Choroid plexus epithelial cell (primary cell): ENCODE results near the gene ATXN3.
A peak's percentile ranks its signal among the peaks of the same experiment; 100 is the strongest.

Source experiments
- DNase-seq: peaks from one replicate; pipeline ENCODE4 v3.0.0-alpha.2; 2010; ENCODE audit warnings: low read depth
- H3K4me3 ChIP-seq: 2 replicates; pipeline ENCODE4 v1.5.1; 2011; ENCODE audit warnings: low read depth, mild to moderate bottlenecking, control low read depth, low read length, moderate library complexity
- TF ChIP-seq, protein P1 (sequence below): conservative IDR thresholded peaks from 2 replicates; pipeline ENCODE4 v1.5.1; 2011; ENCODE audit warnings: low read depth, mild to moderate bottlenecking, control low read depth, inconsistent platforms, low read length, moderate library complexity

ATXN3 gene

DNA sequence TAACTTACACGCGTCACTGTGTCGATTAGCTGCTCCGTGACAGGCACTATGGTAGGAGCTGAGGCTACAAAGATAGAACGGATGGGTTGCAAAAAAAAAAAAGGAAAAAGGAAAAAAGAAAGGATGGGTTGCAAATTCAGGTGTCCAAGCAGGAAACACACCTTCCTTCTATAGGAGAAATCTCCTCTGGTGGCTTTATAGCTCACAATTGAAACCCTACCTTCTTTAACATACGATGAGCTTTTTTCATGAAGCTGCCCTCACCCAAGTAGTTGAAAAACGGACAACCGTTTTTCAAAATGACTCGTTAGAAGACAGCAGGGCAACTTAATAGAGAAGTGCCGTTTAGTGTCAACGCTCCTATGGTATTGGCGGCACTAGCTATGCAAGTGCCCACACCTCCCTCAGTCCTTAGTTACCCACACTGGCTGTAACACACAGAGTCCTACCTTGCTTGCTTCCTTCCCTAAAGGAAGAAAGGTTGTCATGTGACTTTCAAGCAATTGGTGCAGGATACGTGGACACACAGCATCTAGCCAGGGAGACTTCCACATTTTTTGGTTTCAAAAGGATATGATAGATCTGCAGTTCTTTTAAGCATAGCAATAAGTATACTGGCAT is 65.8 kb downstream of the ATXN3 start:
- DNase-seq, result peak; percentile 39
- TF ChIP-seq, protein P1, sequence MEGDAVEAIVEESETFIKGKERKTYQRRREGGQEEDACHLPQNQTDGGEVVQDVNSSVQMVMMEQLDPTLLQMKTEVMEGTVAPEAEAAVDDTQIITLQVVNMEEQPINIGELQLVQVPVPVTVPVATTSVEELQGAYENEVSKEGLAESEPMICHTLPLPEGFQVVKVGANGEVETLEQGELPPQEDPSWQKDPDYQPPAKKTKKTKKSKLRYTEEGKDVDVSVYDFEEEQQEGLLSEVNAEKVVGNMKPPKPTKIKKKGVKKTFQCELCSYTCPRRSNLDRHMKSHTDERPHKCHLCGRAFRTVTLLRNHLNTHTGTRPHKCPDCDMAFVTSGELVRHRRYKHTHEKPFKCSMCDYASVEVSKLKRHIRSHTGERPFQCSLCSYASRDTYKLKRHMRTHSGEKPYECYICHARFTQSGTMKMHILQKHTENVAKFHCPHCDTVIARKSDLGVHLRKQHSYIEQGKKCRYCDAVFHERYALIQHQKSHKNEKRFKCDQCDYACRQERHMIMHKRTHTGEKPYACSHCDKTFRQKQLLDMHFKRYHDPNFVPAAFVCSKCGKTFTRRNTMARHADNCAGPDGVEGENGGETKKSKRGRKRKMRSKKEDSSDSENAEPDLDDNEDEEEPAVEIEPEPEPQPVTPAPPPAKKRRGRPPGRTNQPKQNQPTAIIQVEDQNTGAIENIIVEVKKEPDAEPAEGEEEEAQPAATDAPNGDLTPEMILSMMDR, result no peak
- H3K4me3 ChIP-seq, result peak overlapping the region; percentile 66

DNA sequence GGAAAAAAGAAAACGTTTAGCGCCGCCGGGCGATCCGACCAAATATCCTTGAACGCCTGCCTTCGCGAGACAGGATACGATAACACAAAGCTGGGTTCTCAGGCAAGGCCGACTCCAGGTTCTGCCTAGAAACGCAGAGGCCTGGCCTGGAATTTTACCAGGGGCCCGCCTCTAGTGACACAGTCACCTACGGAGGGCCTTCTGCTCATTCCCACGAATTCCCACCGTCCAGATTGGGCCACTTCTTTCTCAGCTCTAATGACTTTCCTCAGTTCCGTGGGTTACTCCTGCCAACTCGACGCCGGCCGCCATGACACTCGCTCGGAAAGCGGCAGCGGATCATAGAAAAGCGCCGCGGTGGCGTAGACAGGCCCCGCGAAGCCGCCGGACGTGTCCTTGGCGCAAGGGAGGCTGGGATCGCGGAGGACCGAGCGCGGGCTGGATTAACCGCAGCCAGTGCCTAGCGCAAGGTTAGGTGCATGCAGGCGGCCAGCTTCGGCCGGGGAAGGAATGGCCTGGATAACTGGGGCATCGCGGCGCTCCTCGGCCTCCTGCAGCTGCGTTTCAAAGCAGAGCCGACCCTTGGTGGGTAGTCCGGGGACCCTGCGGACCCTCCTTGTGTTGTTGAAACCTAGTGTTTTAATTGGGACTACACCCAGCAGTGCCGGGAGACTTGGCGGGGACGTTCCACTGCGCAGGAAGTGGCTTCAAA is 66.5 kb downstream of the ATXN3 start, which contains the start of gene TRIP11:
TRIP11 (minus strand) TSS at position 341 of the 712 bp plus-strand sequence. CDS start 374 bp downstream, outside the sequence.
- peak; percentile 96 for DNase-seq
- peak within 1 kb of the TSS; percentile 66 for H3K4me3 ChIP-seq
- TF ChIP-seq, protein P1, result no peak

DNA sequence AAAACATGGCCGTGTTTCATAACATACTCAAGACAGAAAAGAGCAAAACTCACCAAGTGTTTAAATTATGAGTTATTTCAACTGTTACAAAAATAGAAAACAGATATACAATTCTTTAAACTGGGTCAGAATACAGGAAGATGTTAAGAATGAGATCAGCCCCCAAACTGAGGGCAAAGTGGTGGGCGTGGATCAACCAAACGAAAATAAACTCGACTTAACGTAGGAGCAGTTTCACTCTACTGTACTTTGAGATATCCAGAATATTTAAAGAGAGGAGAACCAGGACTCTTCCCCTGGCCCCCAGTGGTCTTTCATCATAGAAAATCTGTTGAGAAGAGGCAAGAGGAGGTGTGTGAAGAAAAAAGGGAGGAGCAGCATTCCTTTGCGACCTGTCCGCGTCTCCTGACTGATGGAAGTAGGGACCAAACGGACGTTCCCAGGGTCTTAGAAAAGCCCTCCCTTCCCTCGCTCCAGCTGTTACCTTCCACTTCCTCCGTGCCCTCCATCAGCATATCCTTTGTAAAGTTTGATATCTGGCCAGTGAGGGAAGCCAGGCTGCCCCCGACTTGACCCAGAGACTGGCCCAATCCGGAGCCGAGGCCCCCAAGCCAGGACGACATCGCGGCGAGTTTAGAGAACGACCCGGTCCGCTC is 67.2 kb downstream of the ATXN3 start:
- DNase-seq, result peak; percentile 86
- H3K4me3 ChIP-seq, result peak overlapping the region; percentile 66
- TF ChIP-seq, protein P1, result no peak

DNA sequence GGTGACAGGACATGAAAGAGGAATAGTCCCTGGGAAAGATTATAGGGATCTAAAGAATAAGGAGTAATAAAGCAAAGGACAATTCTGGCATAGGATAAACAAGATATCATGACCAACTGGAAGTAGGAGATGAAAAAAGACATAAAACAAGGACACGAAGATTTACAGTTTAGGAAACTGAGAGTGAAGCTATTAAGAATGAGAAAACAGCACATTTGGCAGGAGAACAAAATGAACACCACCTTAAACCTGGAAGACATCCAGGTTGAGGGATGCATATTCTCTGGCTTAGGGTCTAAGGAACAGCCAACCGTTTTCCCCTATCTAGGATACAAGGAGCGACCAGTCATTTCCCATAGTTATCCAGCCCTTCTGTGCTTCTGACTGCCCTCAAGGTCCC is 68.4 kb downstream of the ATXN3 start:
- TF ChIP-seq, protein P1, result no peak
- H3K4me3 ChIP-seq, result peak overlapping the region; percentile 66
- DNase-seq, result peak; percentile 7

DNA sequence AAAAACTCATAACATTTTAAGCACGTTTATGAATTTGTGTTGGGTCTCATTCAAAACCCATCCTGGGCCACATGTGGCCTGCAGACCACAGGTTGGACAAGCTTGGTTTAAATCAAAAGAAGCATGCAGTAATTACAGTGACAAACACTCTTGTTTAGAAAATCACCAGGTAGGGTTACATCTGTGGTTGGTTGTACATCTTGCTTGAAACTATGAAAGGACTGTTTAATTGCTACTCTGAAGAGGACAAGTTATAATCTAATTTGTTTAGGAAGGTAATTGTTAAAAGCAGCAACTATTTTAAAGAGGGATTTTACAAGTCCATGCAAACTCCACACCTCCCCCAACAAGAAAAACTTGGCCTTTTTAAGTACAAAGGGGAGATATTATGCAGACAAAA is 70.5 kb downstream of the ATXN3 start:
- TF ChIP-seq, protein P1, result no peak
- no peak overlapping the region for H3K4me3 ChIP-seq
- DNase-seq, result no peak

DNA sequence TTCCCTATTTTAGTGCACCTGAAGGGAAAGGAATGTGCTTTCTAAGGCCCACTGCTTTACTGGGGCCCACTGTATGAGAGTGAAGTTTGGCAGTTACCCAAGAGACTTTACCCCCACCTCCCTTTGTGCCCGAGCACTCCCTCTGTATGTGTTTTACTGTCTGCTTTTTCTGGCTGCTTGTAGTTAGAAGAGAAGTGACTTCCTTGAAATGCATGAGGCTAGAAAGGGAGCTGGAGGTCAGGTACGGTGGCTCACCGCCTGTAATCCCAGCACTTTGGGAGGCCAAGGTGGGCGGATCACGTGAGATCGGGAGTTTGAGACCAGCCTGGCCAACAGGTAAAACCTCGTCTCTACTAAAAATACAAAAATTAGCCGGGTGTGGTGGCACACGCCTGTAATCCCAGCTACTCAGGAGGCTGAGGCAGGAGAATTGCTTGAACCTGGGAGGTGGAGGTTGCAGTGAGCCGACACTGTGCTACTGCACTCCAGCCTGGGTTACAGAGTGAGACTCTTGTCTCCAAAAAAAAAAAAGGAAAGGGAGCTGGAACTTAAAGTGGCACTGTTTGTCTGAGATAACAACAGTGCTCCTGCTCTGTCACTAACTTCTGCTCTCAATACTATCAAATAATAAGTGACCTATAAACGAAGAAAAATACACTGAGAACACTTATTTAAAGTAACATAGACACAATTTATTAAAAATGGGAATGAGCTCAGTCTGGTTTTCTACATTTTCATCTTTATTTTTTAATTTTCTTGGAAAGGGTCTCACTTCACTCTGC is 72.3 kb downstream of the ATXN3 start:
- H3K4me3 ChIP-seq, result no peak overlapping the region
- TF ChIP-seq, protein P1, result no peak
- no peak for DNase-seq
